ENCODE data around the gene THOC6.

THOC6 gene

GRCh38 chr16:3023669-3024478, at the start of gene THOC6, which contains the start of gene HCFC1R1:
TSS of gene THOC6 (plus strand) at chr16:3024035. CDS start at chr16:3024327, 292 bp downstream.
TSS of gene HCFC1R1 (minus strand) at chr16:3023942. CDS start at chr16:3023941, 1 bp downstream.
- H3K4me1 Mint-ChIP-seq (ENCODE audit: low read depth), result peaks cover 38% of the 10 kb centered on the region

DNA sequence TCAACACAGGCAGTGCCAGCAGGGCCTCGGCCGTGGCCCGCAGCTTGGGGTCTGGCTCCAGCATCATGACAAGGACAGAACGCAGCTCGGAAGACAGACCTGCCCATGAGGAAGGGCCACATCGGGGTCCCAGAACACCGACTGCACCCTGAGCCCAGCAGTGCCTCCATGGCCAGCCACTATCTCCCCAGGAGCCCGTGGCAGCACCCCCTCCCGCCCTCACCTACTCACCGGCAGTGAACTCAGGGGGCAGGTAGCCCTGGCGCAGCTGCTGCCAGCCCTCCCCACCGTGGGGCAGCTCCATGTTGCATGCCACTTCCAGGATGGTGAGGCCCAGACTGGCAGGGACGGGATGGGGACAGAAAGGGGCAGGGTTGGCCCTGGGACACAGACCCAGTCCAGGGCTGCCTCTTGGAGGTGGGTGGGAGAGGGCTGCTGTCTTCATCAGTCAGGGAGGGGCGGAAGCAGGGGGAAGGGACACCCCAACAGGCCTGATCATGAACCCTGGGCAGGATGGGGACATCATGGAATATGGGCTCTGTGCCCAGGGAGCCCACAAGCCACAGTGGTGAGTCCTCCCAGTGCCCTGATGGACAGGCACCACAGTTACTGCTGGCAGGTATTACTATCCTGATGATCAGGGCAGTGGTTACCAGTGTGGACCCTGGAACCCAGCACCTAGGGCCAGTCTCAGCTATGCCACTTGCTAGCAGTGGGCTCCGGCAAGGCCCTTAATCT, 49.3 kb upstream of the THOC6 start:
- H3K27ac Mint-ChIP-seq, result no peak overlapping the region
- H3K4me1 Mint-ChIP-seq (ENCODE audit: low read depth), result peaks cover 11% of the 10 kb centered on the region
- H3K36me3 Mint-ChIP-seq (ENCODE audit: low read depth), result peaks cover 25% of the 10 kb centered on the region
- no peak for DNase-seq (ENCODE audit: low spot score)
- H3K9me3 Mint-ChIP-seq, result no peaks in the 10 kb centered on the region
- no peak overlapping the region for H3K4me3 Mint-ChIP-seq
- H3K27me3 Mint-ChIP-seq (ENCODE audit: low read depth), result no peaks in the 10 kb centered on the region

More at GRCh38 chr16:3023669-3024478, at the start of gene THOC6, which contains the start of gene HCFC1R1:
- Mint-ChIP-seq H3K27me3 (ENCODE audit: low read depth) (peaks cover 4% of the 10 kb centered on the region), H3K4me3 (peak within 1 kb of the TSS; percentile 90), H3K36me3 (ENCODE audit: low read depth) (peaks cover 24% of the 10 kb centered on the region), H3K9me3 (no peaks in the 10 kb centered on the region), H3K27ac (peak within 1 kb of the TSS; percentile 90)
- peak; percentile 96 for DNase-seq (ENCODE audit: low spot score)

- Mint-ChIP-seq H3K4me3 (no peak overlapping the region), H3K36me3 (ENCODE audit: low read depth) (peaks cover 25% of the 10 kb centered on the region), H3K27ac (no peak overlapping the region), H3K9me3 (no peaks in the 10 kb centered on the region), H3K4me1 (ENCODE audit: low read depth) (peaks cover 11% of the 10 kb centered on the region), H3K27me3 (ENCODE audit: low read depth) (no peaks in the 10 kb centered on the region)
- DNase-seq (ENCODE audit: low spot score), result no peak
Measured at GRCh38 chr16:2975161-2975795, 48.6 kb upstream of the THOC6 start.

DNA sequence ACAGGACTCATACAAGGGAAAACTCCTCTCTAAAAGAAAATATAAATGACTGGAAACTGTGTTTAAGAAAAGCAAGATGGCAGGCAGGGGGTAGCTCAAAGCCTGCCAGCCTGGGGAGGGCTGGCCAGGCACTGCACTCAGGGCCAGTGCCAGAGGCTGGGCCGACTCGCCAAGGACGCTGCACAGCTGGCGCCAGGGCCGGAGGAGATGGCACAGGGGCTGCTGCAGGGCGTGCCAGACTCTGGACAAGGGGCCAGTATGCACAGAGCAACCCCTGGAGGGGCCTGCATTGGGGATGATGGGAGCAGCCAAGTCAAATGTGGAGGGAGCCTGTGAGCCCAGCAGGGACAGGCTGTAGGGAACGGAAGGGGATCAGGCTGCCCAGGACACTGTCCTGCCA, 47.6 kb upstream of the THOC6 start:
- Mint-ChIP-seq H3K27ac (no peak overlapping the region), H3K9me3 (no peaks in the 10 kb centered on the region), H3K36me3 (ENCODE audit: low read depth) (peaks cover 21% of the 10 kb centered on the region), H3K4me3 (no peak overlapping the region), H3K27me3 (ENCODE audit: low read depth) (no peaks in the 10 kb centered on the region), H3K4me1 (ENCODE audit: low read depth) (peaks cover 4% of the 10 kb centered on the region)
- DNase-seq (ENCODE audit: low spot score), result no peak

GRCh38 chr16:2976673-2977072, 47.2 kb upstream of the THOC6 start:
- DNase-seq (ENCODE audit: low spot score), result no peak
- Mint-ChIP-seq H3K4me3 (no peak overlapping the region), H3K9me3 (no peaks in the 10 kb centered on the region), H3K4me1 (ENCODE audit: low read depth) (peaks cover 6% of the 10 kb centered on the region), H3K27ac (no peak overlapping the region), H3K36me3 (ENCODE audit: low read depth) (peaks cover 21% of the 10 kb centered on the region), H3K27me3 (ENCODE audit: low read depth) (no peaks in the 10 kb centered on the region)

DNA sequence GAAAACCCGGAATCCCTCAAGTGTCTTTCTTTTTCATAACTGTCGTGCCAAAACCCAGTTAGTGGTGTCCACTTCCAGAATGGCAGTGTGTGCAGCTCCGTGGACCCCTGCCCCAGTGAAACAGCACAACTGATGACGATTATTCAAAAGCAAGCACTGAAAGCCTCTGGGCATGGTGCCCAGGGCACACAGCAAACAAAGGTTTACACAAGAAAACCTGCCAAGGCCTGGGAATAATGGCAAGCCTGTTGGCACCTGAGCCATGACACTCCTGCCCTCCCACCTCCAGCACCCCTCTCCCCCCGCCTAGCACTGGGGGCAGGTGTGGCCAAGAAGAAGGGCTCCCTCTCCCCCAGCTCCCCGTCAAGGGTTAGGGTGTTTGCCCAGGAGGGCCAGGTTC, 46.4 kb upstream of the THOC6 start:
- no peak for DNase-seq (ENCODE audit: low spot score)
- no peaks in the 10 kb centered on the region for H3K9me3 Mint-ChIP-seq

GRCh38 chr16:2979669-2980226, 44.1 kb upstream of the THOC6 start:
- Mint-ChIP-seq H3K4me1 (ENCODE audit: low read depth) (peaks cover 15% of the 10 kb centered on the region), H3K4me3 (peak overlapping the region; percentile 91), H3K36me3 (ENCODE audit: low read depth) (peaks cover 12% of the 10 kb centered on the region), H3K27me3 (ENCODE audit: low read depth) (no peaks in the 10 kb centered on the region), H3K27ac (peak overlapping the region; percentile 93), H3K9me3 (no peaks in the 10 kb centered on the region)
- no peak for DNase-seq (ENCODE audit: low spot score)

More for the DNA sequence above, 46.4 kb upstream of the THOC6 start:
- no peaks in the 10 kb centered on the region for H3K27me3 Mint-ChIP-seq (ENCODE audit: low read depth)
- H3K36me3 Mint-ChIP-seq (ENCODE audit: low read depth), result peaks cover 16% of the 10 kb centered on the region
- no peak overlapping the region for H3K27ac Mint-ChIP-seq
- no peak overlapping the region for H3K4me3 Mint-ChIP-seq
- peaks cover 12% of the 10 kb centered on the region for H3K4me1 Mint-ChIP-seq (ENCODE audit: low read depth)

GRCh38 chr16:2980227-2981176, 43.3 kb upstream of the THOC6 start, which contains the start of gene PKMYT1:
TSS of gene PKMYT1 (minus strand) at chr16:2980446. CDS start at chr16:2979657, 789 bp downstream.
- Mint-ChIP-seq H3K36me3 (ENCODE audit: low read depth) (peaks cover 12% of the 10 kb centered on the region), H3K4me3 (peak within 1 kb of the TSS; percentile 91), H3K9me3 (no peaks in the 10 kb centered on the region), H3K27ac (peak within 1 kb of the TSS; percentile 93), H3K27me3 (ENCODE audit: low read depth) (no peaks in the 10 kb centered on the region), H3K4me1 (ENCODE audit: low read depth) (peaks cover 15% of the 10 kb centered on the region)
- peak; percentile 98 for DNase-seq (ENCODE audit: low spot score)

DNA sequence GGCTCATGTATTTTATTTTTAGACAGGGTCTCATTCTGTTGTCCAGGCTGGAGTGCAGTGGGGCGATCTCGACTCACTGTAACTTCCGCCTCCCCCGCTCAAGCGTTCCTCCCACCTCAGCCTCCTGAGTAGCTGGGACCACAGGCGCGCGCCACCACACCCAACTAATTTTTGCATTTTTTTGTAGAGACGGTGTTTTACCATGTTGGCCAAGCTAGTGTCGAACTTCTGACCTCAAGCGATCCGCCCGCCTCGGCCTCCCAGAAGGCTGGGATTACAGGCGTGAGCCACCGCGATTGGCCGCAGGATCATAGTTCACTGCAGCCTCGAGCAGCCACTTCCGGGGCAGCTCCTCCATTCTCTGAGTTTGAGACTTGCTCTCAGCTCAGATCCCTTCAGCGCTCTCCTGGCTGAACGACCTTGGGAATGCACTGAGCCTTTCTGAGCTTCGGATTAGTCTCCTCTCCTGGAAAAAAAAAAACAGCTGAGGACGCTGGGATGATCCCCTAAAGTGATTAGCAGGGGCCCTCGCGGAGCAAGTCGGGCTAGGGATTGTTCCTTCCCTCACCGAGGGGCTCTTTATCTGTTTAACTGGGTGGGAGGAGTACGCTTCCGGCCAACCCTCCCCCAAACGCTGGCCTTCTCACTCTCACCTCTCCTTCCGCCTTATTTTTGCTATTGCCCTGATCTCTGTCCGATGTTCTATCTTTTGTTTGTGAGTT, 42.5 kb upstream of the THOC6 start:
- H3K27me3 Mint-ChIP-seq (ENCODE audit: low read depth), result no peaks in the 10 kb centered on the region
- H3K27ac Mint-ChIP-seq, result peak overlapping the region; percentile 87
- peaks cover 15% of the 10 kb centered on the region for H3K4me1 Mint-ChIP-seq (ENCODE audit: low read depth)
- H3K4me3 Mint-ChIP-seq, result peak overlapping the region; percentile 91
- H3K36me3 Mint-ChIP-seq (ENCODE audit: low read depth), result peaks cover 12% of the 10 kb centered on the region
- no peaks in the 10 kb centered on the region for H3K9me3 Mint-ChIP-seq
- no peak for DNase-seq (ENCODE audit: low spot score)

GRCh38 chr16:2981899-2982250, 42.0 kb upstream of the THOC6 start:
- peak overlapping the region; percentile 87 for H3K27ac Mint-ChIP-seq
- no peaks in the 10 kb centered on the region for H3K27me3 Mint-ChIP-seq (ENCODE audit: low read depth)
- peaks cover 11% of the 10 kb centered on the region for H3K36me3 Mint-ChIP-seq (ENCODE audit: low read depth)
- H3K9me3 Mint-ChIP-seq, result no peaks in the 10 kb centered on the region
- peaks cover 15% of the 10 kb centered on the region for H3K4me1 Mint-ChIP-seq (ENCODE audit: low read depth)
- no peak for DNase-seq (ENCODE audit: low spot score)
- H3K4me3 Mint-ChIP-seq, result peak overlapping the region; percentile 91

GRCh38 chr16:2982402-2982801, 41.4 kb upstream of the THOC6 start:
- H3K27ac Mint-ChIP-seq, result no peak overlapping the region

GRCh38 chr16:2983706-2984136, 40.1 kb upstream of the THOC6 start:
- H3K4me3 Mint-ChIP-seq, result peak overlapping the region; percentile 72
- peaks cover 15% of the 10 kb centered on the region for H3K4me1 Mint-ChIP-seq (ENCODE audit: low read depth)
- H3K27me3 Mint-ChIP-seq (ENCODE audit: low read depth), result no peaks in the 10 kb centered on the region
- no peak overlapping the region for H3K27ac Mint-ChIP-seq
- peaks cover 4% of the 10 kb centered on the region for H3K36me3 Mint-ChIP-seq (ENCODE audit: low read depth)
- H3K9me3 Mint-ChIP-seq, result no peaks in the 10 kb centered on the region
- peak; percentile 74 for DNase-seq (ENCODE audit: low spot score)

More at GRCh38 chr16:2982402-2982801, 41.4 kb upstream of the THOC6 start:
- Mint-ChIP-seq H3K9me3 (no peaks in the 10 kb centered on the region), H3K27me3 (ENCODE audit: low read depth) (no peaks in the 10 kb centered on the region), H3K36me3 (ENCODE audit: low read depth) (peaks cover 6% of the 10 kb centered on the region), H3K4me1 (ENCODE audit: low read depth) (peaks cover 15% of the 10 kb centered on the region), H3K4me3 (peak overlapping the region; percentile 42)
- no peak for DNase-seq (ENCODE audit: low spot score)

Data from T-helper 2 cell treated with Interferon-gamma antibody and Interleukin-4, amounts not matched to agents 5 μg/mL and 100 μg/mL, for 36 hours (primary cell).